SKM-1 treated with dmso at 0.1 percent for 144 hours (cell line): Measurements from ENCODE around the gene SPANXD.
"Not testable (repeated sequence)": the region's sequence is repeated elsewhere in the genome, so short reads cannot be mapped to it uniquely, and the experiment has no call there.

Source experiments
- DNase-seq: peaks from one replicate; lab custom pipeline; 2025; ENCODE audit not compliant: unreplicated experiment; lab: John Stamatoyannopoulos, UW

Gene SPANXD

DNA sequence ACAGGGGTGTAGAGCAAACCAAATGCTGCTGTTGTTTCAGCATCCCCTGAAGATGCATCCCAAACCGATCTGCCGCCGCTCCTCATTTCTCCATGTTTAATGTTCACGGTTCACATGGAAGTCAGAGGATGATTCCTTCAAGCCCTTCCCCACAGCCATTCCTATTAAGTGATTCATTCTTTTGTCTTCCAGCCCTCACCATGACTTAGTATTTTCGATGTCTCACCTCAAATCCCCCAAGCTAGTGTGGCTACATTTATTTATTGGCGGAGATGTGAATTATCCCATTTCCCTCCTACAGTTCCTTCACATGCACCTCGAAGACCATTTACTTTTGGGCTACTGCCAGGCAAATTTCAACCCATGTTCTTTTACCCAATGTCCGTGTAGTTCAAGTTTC is at the start of gene SPANXD:
Gene SPANXD (minus strand): TSS at position 101 of the 400 bp plus-strand sequence. CDS start 334 bp downstream, outside the sequence.
- DNase-seq, result not testable (repeated sequence)

DNA sequence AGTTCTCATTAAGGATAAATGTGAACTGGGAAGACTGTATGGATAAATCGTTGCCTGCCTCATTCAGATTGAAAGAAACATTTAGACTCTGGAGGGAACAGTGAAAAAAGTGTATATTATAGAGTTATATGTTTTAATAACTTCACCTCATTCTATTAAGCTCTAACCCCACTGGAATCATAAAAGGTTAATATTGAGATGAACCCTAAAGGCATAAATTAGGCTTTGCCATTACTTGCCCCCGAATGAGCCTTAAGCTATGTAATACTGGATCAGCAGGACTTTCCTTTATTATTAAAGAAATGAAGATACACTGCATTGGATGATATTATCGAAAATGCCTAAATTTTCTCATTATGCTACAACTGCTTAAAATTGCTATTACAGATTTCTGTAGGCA is 44.1 kb upstream of the SPANXD start:
- no peak for DNase-seq

DNA sequence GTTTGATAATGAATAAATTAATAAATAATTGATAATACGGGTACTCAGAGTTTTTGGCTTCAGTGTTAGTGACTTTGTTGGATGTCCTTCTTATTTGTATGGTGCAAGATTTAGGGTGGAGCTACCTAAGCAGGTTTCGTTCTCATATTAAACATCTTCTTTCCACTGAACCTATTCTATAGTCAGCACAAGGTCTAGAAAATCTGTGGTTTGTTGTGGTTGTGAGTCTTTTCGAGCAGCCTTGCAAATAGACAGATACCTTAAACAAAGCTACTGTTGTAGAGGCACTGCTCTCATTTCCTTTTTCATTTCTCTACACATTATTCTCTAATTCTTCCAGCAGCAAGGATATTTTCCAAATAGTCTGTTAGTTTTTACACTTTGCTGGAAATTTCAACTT is 38.1 kb upstream of the SPANXD start:
- no peak for DNase-seq

GRCh38 chrX:141733371-141733770 is 34.8 kb upstream of the SPANXD start:
- no peak for DNase-seq

DNA sequence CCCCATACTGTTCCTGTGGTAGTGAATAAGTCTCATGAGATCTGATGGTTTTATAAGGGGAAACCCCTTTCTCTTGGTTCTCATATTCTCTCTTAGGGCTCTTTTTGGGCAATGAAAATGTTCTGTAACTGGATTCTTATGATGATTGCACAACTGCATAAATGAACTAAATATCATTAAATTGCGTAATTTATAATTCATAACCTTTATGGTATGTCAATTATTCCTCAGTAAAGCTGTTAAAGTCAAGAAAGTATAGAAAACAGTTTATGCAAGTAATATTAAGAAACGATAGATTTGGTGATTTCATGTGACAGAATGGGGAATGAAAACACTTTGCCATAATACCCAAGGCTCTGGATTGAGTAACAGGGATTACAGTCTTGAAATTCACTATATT is 33.5 kb upstream of the SPANXD start:
- DNase-seq, result no peak

DNA sequence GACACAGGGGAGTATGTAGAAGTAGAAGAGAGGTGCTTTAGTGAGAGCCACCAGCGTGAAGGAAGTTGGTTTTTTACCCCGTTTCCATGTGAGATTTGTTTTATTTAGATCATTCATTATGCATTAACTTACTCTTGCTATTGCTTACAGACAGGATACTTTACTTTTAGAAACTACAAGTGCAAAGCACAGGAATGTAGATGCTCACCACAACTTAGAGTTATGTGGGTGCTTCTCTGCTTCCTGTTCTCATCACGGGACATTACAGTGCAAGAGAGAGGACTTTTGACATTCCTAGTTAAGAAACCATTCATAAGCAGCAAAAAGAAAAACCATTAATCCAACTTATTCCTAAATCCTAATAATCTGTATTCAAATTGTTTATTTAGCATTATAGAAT is 25.6 kb upstream of the SPANXD start:
- no peak for DNase-seq

GRCh38 chrX:141714680-141715079 is 16.1 kb upstream of the SPANXD start:
- DNase-seq, result no peak

GRCh38 chrX:141701072-141701471 is 2.5 kb upstream of the SPANXD start:
- no peak for DNase-seq

- no peak for DNase-seq
Measured at GRCh38 chrX:141673946-141674345, 24.6 kb downstream of the SPANXD start.

DNA sequence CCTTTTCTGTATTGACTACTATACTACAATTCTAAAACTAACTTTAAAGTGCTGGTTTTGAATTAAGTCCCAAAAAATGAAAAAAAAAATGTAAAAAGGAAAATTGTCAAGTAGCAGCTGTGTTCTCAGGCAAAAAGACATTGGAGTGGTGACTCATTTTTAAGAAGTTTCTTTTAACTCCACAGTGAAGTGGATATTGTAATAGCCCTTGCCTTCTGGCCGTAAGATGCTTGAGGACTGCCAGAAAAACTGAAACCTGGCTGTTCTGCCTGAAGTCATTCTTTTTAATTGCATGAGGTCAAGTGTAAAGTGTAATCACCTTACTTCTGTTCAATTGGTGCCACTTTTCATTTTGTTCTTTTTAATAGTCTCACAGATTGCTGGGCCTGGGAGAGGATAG is 28.9 kb downstream of the SPANXD start:
- DNase-seq, result no peak

- no peak for DNase-seq
Measured at GRCh38 chrX:141668371-141668770, 30.2 kb downstream of the SPANXD start.

DNA sequence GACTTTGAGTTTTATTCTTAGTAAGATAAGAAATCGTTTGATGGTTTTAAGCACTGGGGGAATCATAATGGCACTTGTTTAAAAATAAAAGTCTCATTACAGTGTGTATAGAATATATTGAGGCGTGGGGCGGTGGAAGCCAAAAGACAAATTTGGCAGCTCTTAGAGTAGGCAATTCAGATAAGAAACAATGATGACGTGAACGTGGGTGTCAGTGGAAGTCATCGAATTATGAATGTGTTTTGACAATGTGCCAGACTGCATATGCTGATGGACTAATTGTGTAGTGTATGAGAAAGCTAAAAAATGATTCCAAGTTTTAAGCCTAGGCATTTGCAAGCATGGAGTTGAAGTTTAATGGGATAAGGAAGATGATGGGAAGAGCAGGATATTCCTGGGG is 35.8 kb downstream of the SPANXD start:
- DNase-seq, result no peak

DNA sequence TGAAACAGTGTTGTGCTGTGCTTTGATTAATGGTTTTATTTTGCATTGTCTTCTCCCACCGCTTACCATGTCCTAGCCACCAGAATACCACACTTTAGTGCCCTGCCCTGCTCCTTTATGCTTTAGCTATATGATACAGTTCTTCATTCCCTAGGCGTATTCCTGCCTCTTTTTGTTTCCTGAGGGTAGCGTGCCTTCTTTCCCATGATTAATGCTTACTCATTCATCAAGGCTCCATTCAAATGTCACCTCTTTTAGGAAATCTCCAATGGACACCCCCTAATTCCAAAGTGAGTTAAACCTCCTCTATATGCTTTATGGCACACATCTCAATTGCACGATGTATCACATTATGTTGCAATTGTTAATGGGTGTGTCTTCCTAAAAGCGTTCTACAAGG is 46.3 kb downstream of the SPANXD start:
- no peak for DNase-seq
